ENCODE data around the gene ITGB5.

Gene ITGB5

GRCh38 chr3:124779751-124780191 lies 107.4 kb downstream of the ITGB5 start:
- no peak overlapping the region for H3K4me3 ChIP-seq (ENCODE audit: low read depth, low read length)
- TF ChIP-seq, protein P1, sequence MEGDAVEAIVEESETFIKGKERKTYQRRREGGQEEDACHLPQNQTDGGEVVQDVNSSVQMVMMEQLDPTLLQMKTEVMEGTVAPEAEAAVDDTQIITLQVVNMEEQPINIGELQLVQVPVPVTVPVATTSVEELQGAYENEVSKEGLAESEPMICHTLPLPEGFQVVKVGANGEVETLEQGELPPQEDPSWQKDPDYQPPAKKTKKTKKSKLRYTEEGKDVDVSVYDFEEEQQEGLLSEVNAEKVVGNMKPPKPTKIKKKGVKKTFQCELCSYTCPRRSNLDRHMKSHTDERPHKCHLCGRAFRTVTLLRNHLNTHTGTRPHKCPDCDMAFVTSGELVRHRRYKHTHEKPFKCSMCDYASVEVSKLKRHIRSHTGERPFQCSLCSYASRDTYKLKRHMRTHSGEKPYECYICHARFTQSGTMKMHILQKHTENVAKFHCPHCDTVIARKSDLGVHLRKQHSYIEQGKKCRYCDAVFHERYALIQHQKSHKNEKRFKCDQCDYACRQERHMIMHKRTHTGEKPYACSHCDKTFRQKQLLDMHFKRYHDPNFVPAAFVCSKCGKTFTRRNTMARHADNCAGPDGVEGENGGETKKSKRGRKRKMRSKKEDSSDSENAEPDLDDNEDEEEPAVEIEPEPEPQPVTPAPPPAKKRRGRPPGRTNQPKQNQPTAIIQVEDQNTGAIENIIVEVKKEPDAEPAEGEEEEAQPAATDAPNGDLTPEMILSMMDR (IDR thresholded peaks at IDR 0.05; ENCODE audit: low read depth, low read length) = no peak

GRCh38 chr3:124779116-124779515 lies 108.0 kb downstream of the ITGB5 start:
- no peak overlapping the region for H3K4me3 ChIP-seq (ENCODE audit: low read depth, low read length)
- TF ChIP-seq, protein P1 (IDR thresholded peaks at IDR 0.05; ENCODE audit: low read depth, low read length) = no peak

- TF ChIP-seq, protein P1 (IDR thresholded peaks at IDR 0.05; ENCODE audit: low read depth, low read length) = no peak
- H3K4me3 ChIP-seq (ENCODE audit: low read depth, low read length) = no peak overlapping the region
Observed at GRCh38 chr3:124777762-124778470, 109.2 kb downstream of the ITGB5 start.

GRCh38 chr3:124776856-124777255 lies 110.3 kb downstream of the ITGB5 start:
- TF ChIP-seq, protein P1 (IDR thresholded peaks at IDR 0.05; ENCODE audit: low read depth, low read length) = no peak
- H3K4me3 ChIP-seq (ENCODE audit: low read depth, low read length) = no peak overlapping the region

GRCh38 chr3:124775877-124776276 lies 111.3 kb downstream of the ITGB5 start:
- no peak overlapping the region for H3K4me3 ChIP-seq (ENCODE audit: low read depth, low read length)
- TF ChIP-seq, protein P1 (IDR thresholded peaks at IDR 0.05; ENCODE audit: low read depth, low read length) = no peak

DNA sequence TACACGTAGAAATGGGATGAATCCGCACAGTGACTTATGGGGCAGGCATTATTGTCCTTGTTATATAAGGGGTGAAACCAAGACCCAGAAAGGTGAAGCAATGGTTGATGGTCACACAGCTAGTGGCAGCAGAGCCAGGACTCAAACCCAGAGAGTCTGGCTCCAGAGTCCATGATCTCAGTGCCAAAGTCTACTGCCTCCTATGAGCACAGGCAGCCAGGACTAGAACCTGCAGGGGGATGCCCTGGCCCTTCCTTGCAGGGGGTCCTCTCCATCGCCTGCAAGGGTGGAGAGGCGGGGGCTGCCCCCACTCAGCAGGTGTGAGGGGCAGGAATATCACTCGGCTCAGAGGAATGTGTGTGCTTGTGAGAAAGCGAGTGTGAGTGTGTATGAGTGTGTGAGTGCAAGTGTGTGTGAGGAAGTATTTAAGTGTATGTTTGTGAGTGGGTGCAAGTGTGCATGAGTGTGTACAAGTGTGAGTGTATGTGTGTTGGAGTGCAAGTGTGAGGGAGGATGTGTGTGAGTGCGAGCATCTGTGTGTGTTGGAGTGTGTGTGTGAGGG lies 112.2 kb downstream of the ITGB5 start:
- no peak overlapping the region for H3K4me3 ChIP-seq (ENCODE audit: low read depth, low read length)
- TF ChIP-seq, protein P1 (IDR thresholded peaks at IDR 0.05; ENCODE audit: low read depth, low read length) = no peak

- H3K4me3 ChIP-seq (ENCODE audit: low read depth, low read length) = no peak overlapping the region
- TF ChIP-seq, protein P1 (IDR thresholded peaks at IDR 0.05; ENCODE audit: low read depth, low read length) = no peak
Observed at GRCh38 chr3:124774327-124774718, 112.8 kb downstream of the ITGB5 start.
